ENCODE results near the gene MIER2.

MIER2 gene

GRCh38 chr19:328025-328505, 16.5 kb downstream of the MIER2 start:
- no peak for DNase-seq (ENCODE audit: low read depth)

- no peak for DNase-seq (ENCODE audit: low read depth)
Measured at GRCh38 chr19:327291-328024, 17.1 kb downstream of the MIER2 start.

GRCh38 chr19:326871-327270, 17.7 kb downstream of the MIER2 start:
- DNase-seq (ENCODE audit: low read depth): no peak

GRCh38 chr19:325937-326565, 18.5 kb downstream of the MIER2 start:
- no peak for DNase-seq (ENCODE audit: low read depth)

- DNase-seq (ENCODE audit: low read depth): no peak
Measured at GRCh38 chr19:325173-325936, 19.2 kb downstream of the MIER2 start.

GRCh38 chr19:324716-325115, 19.9 kb downstream of the MIER2 start:
- no peak for DNase-seq (ENCODE audit: low read depth)

GRCh38 chr19:322616-323015, 22.0 kb downstream of the MIER2 start:
- DNase-seq (ENCODE audit: low read depth): no peak

GRCh38 chr19:318509-318774, 26.2 kb downstream of the MIER2 start:
- no peak for DNase-seq (ENCODE audit: low read depth)

- no peak for DNase-seq (ENCODE audit: low read depth)
Measured at GRCh38 chr19:317710-318508, 26.7 kb downstream of the MIER2 start.

- no peak for DNase-seq (ENCODE audit: low read depth)
Measured at GRCh38 chr19:315811-316210, 28.8 kb downstream of the MIER2 start.

GRCh38 chr19:313988-314815, 30.4 kb downstream of the MIER2 start:
- no peak for DNase-seq (ENCODE audit: low read depth)

- no peak for DNase-seq (ENCODE audit: low read depth)
Measured at GRCh38 chr19:313169-313987, 31.2 kb downstream of the MIER2 start.

GRCh38 chr19:311813-312261, 32.8 kb downstream of the MIER2 start:
- no peak for DNase-seq (ENCODE audit: low read depth)

- no peak for DNase-seq (ENCODE audit: low read depth)
Measured at GRCh38 chr19:310781-311496, 33.7 kb downstream of the MIER2 start.

- DNase-seq (ENCODE audit: low read depth): no peak
Measured at GRCh38 chr19:310141-310651, 34.4 kb downstream of the MIER2 start.

GRCh38 chr19:309206-309565, 35.4 kb downstream of the MIER2 start:
- no peak for DNase-seq (ENCODE audit: low read depth)

GRCh38 chr19:308471-309205, 36.0 kb downstream of the MIER2 start:
- no peak for DNase-seq (ENCODE audit: low read depth)

- DNase-seq (ENCODE audit: low read depth): no peak
Measured at GRCh38 chr19:307793-308420, 36.7 kb downstream of the MIER2 start.
